Measurements from ENCODE around the gene BMAL1. TPM values are rescaled to one million over a fixed set of nuclear protein-coding genes. Genes with fewer than 3 reads are reported as not detected.

The BMAL1 gene
- polyA plus RNA-seq, 1 donor (not counting 4 experiments of a cell fraction or from before 2014, with no cell fraction given) = 27.5 TPM

DNA sequence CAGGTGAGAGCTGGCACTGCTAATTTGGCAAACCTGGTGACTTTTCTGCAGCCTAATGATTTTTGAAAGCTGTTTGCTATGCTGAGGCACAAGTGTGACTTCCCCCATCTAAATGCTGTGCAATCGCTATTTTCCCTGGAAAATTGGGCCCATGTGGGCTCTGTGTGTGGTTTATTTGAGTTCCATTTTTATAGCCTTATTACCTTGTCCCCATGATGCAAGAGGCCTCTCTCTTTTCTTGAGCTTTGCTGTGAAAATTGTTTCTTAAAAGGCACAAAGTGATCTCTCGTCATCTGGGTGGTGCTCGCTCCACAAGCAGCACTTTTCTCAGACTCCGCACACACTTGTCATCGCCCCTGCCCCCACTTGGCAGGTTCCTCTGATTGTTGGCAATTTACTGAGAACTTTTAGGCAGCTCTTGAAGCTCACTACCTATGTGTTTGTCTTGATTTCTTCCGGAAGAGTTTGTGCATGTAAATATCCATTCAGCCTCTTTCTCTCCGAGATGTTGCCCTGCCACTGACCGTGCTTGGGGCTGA is 24.9 kb downstream of the BMAL1 start:
- H3K27ac ChIP-seq (ENCODE audit: control insufficient read depth, insufficient read depth, low read length) = no peak overlapping the region
- no peak overlapping the region for H3K4me3 ChIP-seq (ENCODE audit: control insufficient read depth in 2 of 3, extremely low read depth in 1 of 3, insufficient read depth in 2 of 3, low read depth in 1 of 3, low read length in 3 of 3)
- no peaks in the 10 kb centered on the region for H3K9me3 ChIP-seq (ENCODE audit: control insufficient read depth, low read depth, low read length)
- peaks cover 63% of the 10 kb centered on the region for H3K79me2 ChIP-seq (ENCODE audit: control insufficient read depth, insufficient read depth, low read length)
- H2AFZ ChIP-seq (ENCODE audit: control insufficient read depth, low read length) = no peak overlapping the region
- no peaks in the 10 kb centered on the region for H3K27me3 ChIP-seq (ENCODE audit: control insufficient read depth, extremely low read depth, insufficient read depth, low read length)
- peaks cover 8% of the 10 kb centered on the region for H3K4me1 ChIP-seq (ENCODE audit: control insufficient read depth, extremely low read depth, insufficient read depth, low read length)
- peaks cover 2 to 4% of the 10 kb centered on the region in 2 experiments for H3K36me3 ChIP-seq (ENCODE audit: control insufficient read depth in 2 of 2, extremely low read depth in 1 of 2, insufficient read depth in 2 of 2, low read length in 2 of 2)
- no peak for TF ChIP-seq EZH2 (IDR thresholded peaks at IDR 0.05; ENCODE audit: low read length)
- TF ChIP-seq, protein P1, sequence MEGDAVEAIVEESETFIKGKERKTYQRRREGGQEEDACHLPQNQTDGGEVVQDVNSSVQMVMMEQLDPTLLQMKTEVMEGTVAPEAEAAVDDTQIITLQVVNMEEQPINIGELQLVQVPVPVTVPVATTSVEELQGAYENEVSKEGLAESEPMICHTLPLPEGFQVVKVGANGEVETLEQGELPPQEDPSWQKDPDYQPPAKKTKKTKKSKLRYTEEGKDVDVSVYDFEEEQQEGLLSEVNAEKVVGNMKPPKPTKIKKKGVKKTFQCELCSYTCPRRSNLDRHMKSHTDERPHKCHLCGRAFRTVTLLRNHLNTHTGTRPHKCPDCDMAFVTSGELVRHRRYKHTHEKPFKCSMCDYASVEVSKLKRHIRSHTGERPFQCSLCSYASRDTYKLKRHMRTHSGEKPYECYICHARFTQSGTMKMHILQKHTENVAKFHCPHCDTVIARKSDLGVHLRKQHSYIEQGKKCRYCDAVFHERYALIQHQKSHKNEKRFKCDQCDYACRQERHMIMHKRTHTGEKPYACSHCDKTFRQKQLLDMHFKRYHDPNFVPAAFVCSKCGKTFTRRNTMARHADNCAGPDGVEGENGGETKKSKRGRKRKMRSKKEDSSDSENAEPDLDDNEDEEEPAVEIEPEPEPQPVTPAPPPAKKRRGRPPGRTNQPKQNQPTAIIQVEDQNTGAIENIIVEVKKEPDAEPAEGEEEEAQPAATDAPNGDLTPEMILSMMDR (optimal IDR thresholded peaks at IDR 0.05 in 1 of 3, IDR thresholded peaks at IDR 0.05 in 1 of 3, conservative IDR thresholded peaks at IDR 0.05 in 1 of 3; ENCODE audit: extremely low read depth in 1 of 3, insufficient read depth in 2 of 3, low read length in 3 of 3) = no peak
- no peaks in the 10 kb centered on the region for H3K9me1 ChIP-seq (ENCODE audit: control insufficient read depth, extremely low read depth, insufficient read depth, low read length)
- DNase-seq (ENCODE audit: low read depth, low spot score) (no peak), FAIRE-seq (no peak)
- H3K4me2 ChIP-seq (ENCODE audit: control insufficient read depth, extremely low read depth, insufficient read depth, low read depth, low read length) = no peak overlapping the region
- H3K9ac ChIP-seq (ENCODE audit: control insufficient read depth, extremely low read depth, insufficient read depth, low read length) = no peak overlapping the region
- dilution Hi-C loops (cut with MboI; ENCODE audit: extremely low pct_ligation_motif_present, low sequenced_read_pairs) = no loop called here
- no peaks in the 10 kb centered on the region for H4K20me1 ChIP-seq (ENCODE audit: control insufficient read depth, extremely low read depth, insufficient read depth, low read length)

DNA sequence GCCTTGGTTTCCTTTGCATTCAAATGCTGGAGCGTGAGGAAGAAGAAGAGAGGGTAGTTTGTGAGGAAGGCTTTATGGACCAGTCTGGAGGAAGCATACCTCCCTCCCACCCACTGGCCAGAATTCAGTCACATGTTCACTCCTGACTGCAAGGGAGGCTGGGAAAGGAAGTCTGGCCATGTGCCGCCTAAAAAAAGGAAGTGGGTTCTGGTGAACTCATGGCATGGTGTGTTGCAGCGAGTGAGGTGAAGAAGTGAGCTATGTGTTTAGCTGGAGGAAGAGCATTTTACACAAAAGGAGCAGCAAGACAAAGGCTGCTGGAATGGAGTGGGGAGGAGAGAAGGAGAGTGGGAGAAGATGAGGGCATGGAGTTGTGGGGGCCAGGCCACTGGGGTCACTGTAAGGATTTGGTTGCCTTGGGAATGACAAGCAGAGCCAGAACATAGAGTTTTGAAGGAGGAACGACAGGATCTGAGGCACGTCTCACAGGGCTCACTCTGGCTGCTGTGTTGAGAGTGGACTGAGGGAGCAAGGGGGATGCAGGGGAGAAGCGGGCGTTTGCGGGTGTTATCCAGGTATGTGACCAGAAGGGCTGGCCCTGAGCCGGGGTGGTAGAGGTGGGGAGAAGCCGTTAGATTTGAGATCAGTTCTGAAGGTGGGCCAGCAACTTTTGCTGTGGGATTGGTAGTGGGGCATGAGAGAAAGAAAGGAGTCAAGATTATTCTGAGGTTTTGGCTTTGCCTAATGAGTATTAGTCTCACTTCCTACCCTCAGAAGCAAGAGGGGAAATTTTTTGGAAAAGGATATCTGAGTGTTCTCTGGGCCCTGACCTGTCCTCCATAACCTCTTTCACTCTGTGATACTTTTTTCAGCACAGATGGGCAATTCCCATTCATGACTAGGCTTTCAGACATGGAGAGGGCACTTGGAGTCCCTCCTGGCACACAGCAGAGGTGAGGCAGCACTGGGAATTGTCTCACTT is 26.4 kb downstream of the BMAL1 start:
- Histone ChIP-seq H3K79me2 (ENCODE audit: control insufficient read depth, insufficient read depth, low read length) (peaks cover 51% of the 10 kb centered on the region), H3K4me3 (ENCODE audit: control insufficient read depth in 2 of 3, extremely low read depth in 1 of 3, insufficient read depth in 2 of 3, low read depth in 1 of 3, low read length in 3 of 3) (no peak overlapping the region), H3K27me3 (ENCODE audit: control insufficient read depth, extremely low read depth, insufficient read depth, low read length) (no peaks in the 10 kb centered on the region), H2AFZ (ENCODE audit: control insufficient read depth, low read length) (no peak overlapping the region), H3K27ac (ENCODE audit: control insufficient read depth, insufficient read depth, low read length) (no peak overlapping the region), H3K4me1 (ENCODE audit: control insufficient read depth, extremely low read depth, insufficient read depth, low read length) (peaks cover 12% of the 10 kb centered on the region), H3K9me1 (ENCODE audit: control insufficient read depth, extremely low read depth, insufficient read depth, low read length) (no peaks in the 10 kb centered on the region), H3K4me2 (ENCODE audit: control insufficient read depth, extremely low read depth, insufficient read depth, low read depth, low read length) (no peak overlapping the region), H4K20me1 (ENCODE audit: control insufficient read depth, extremely low read depth, insufficient read depth, low read length) (no peaks in the 10 kb centered on the region), H3K9me3 (ENCODE audit: control insufficient read depth, low read depth, low read length) (no peaks in the 10 kb centered on the region), H3K9ac (ENCODE audit: control insufficient read depth, extremely low read depth, insufficient read depth, low read length) (no peak overlapping the region), H3K36me3 (ENCODE audit: control insufficient read depth in 2 of 2, extremely low read depth in 1 of 2, insufficient read depth in 2 of 2, low read length in 2 of 2) (peaks cover 2 to 4% of the 10 kb centered on the region in 2 experiments)
- dilution Hi-C loops (cut with MboI; ENCODE audit: extremely low pct_ligation_motif_present, low sequenced_read_pairs) = no loop called here
- no peak for TF ChIP-seq EZH2 (IDR thresholded peaks at IDR 0.05; ENCODE audit: low read length)
- TF ChIP-seq, protein P1 (optimal IDR thresholded peaks at IDR 0.05 in 1 of 3, IDR thresholded peaks at IDR 0.05 in 1 of 3, conservative IDR thresholded peaks at IDR 0.05 in 1 of 3; ENCODE audit: extremely low read depth in 1 of 3, insufficient read depth in 2 of 3, low read length in 3 of 3) = no peak
- FAIRE-seq = no peak
- no peak for DNase-seq (ENCODE audit: low read depth, low spot score)

Measured in keratinocyte (primary cell).